Endothelial cell of umbilical vein (primary cell): ENCODE results near the gene SPAG16. TPM values are rescaled to one million over a fixed set of nuclear protein-coding genes. Genes with fewer than 3 reads are reported as not detected.

Experiments used
- BruUV-seq: library from RNA; stranded (reverse); fragments of 400-500 nt; replicated peaks from 2 replicates; lab custom pipeline; 2021; lab: Mats Ljungman, UMichigan
- CTCF ChIA-PET: fragments of 300-600, 350-600 bp; sonication (Branson Sonifier 250); formaldehyde crosslinking; loops from one replicate; lab custom pipeline; 2021; ENCODE audit warnings: antibody characterized with exemption, inconsistent platforms; lab: Charles Lee
- POLR2A ChIA-PET: fragments of 300-600, 350-600 bp; sonication (Branson Sonifier 250); formaldehyde crosslinking; loops from one replicate; lab custom pipeline; 2021; ENCODE audit warnings: antibody characterized with exemption, inconsistent platforms; lab: Charles Lee
- DNase-seq: peaks from one replicate; pipeline ENCODE4 v3.0.0-alpha.2; 2011; ENCODE audit warnings: low read depth, low spot score
- FAIRE-seq: peaks from 2 replicates; lab custom pipeline; 2011; peaks lifted over from hg19 to GRCh38; lab: Jason Lieb, UNC
- H2AFZ ChIP-seq: 2 replicates; pipeline ENCODE4 v1.6.0; 2012; ENCODE audit warnings: low read depth, low read length, control low read depth, inconsistent platforms
- H3K27ac ChIP-seq: 2 replicates; pipeline ENCODE4 v1.5.1; 2011; ENCODE audit warnings: low read depth, mild to moderate bottlenecking, control low read depth, low read length, moderate library complexity; ENCODE audit not compliant: insufficient read depth
- H3K27me3 ChIP-seq, 2 experiments: 2 replicates each; pipeline versions ENCODE4 v1.6.0 to v1.6.1; 2011; ENCODE audit warnings: low read length in 2 of 2, mixed read lengths in 1 of 2; ENCODE audit not compliant: control insufficient read depth in 2 of 2, insufficient read depth in 2 of 2
- H3K36me3 ChIP-seq, 2 experiments: 2 replicates in 1 of 2; 3 replicates in 1 of 2; pipeline ENCODE4 v1.5.1; 2011; ENCODE audit warnings: low read length in 2 of 2, mild to moderate bottlenecking in 1 of 2, moderate library complexity in 1 of 2; ENCODE audit not compliant: control insufficient read depth in 2 of 2, insufficient read depth in 2 of 2; ENCODE audit errors: extremely low read depth in 1 of 2
- H3K4me1 ChIP-seq: 3 replicates; pipeline ENCODE4 v1.5.1; 2011; ENCODE audit warnings: mild to moderate bottlenecking, low read length; ENCODE audit not compliant: control insufficient read depth, insufficient read depth; ENCODE audit errors: extremely low read depth
- H3K4me2 ChIP-seq: 2 replicates; pipeline ENCODE4 v1.6.1; 2011; ENCODE audit warnings: low read length, control low read depth, mixed read lengths; ENCODE audit not compliant: insufficient read depth
- H3K4me3 ChIP-seq, 3 experiments: fragments of 200-600 bp in 1 of 3; sonication (generic), shearing (Covaris generic) in 1 of 3; replicated peaks in 1 of 3; 2 replicates each; pipeline ENCODE4 v1.5.1; 2011 to 2016; ENCODE audit warnings: control low read depth in 3 of 3, low read length in 3 of 3, mild to moderate bottlenecking in 2 of 3, inconsistent platforms in 1 of 3, low read depth in 1 of 3, moderate library complexity in 1 of 3; ENCODE audit not compliant: insufficient read depth in 1 of 3
- H3K79me2 ChIP-seq: 2 replicates; pipeline ENCODE4 v1.6.0; 2012; ENCODE audit warnings: low read length, inconsistent platforms; ENCODE audit not compliant: control insufficient read depth, insufficient read depth
- H3K9ac ChIP-seq: replicated peaks from 2 replicates; pipeline ENCODE3; 2011; ENCODE audit warnings: low read length, control low read depth; ENCODE audit not compliant: insufficient read depth; ENCODE audit errors: extremely low read depth
- H3K9me1 ChIP-seq: replicated peaks from 3 replicates; pipeline ENCODE4 v1.6.0; 2011; ENCODE audit warnings: mild to moderate bottlenecking, low read length; ENCODE audit not compliant: control insufficient read depth, insufficient read depth; ENCODE audit errors: extremely low read depth
- H3K9me3 ChIP-seq: replicated peaks from 2 replicates; pipeline ENCODE4 v1.5.1; 2012; ENCODE audit warnings: low read length, inconsistent platforms; ENCODE audit not compliant: control insufficient read depth, insufficient read depth
- H4K20me1 ChIP-seq: replicated peaks from 2 replicates; pipeline ENCODE3; 2011; ENCODE audit warnings: mild to moderate bottlenecking, low read length; ENCODE audit not compliant: control insufficient read depth, insufficient read depth; ENCODE audit errors: extremely low read depth
- CTCF ChIP-seq, 2 donors: IDR thresholded peaks; 1 replicate in 1 of 2; 2 replicates in 1 of 2; pipeline ENCODE4 v1.5.1; 2011; ENCODE audit warnings: low read length in 2 of 2, mild to moderate bottlenecking in 2 of 2, moderate library complexity in 2 of 2, control low read depth in 1 of 2, inconsistent platforms in 1 of 2, low read depth in 1 of 2; ENCODE audit not compliant: insufficient read depth in 1 of 2; ENCODE audit errors: extremely low read depth in 1 of 2
- EZH2 ChIP-seq: IDR thresholded peaks from 2 replicates; pipeline ENCODE4 v1.6.1; 2012; ENCODE audit warnings: borderline replicate concordance, low read depth, mild to moderate bottlenecking, moderate library complexity, low read length, inconsistent platforms; ENCODE audit not compliant: severe bottlenecking
- FOS ChIP-seq: IDR thresholded peaks from 2 replicates; pipeline ENCODE4 v1.6.1; 2011; ENCODE audit warnings: mild to moderate bottlenecking, low read length, moderate library complexity, borderline replicate concordance; ENCODE audit not compliant: insufficient read depth
- GATA2 ChIP-seq: IDR thresholded peaks from 2 replicates; pipeline ENCODE4 v1.7.0; 2011; ENCODE audit warnings: low read depth, mild to moderate bottlenecking, moderate library complexity, mixed read lengths, low read length; ENCODE audit not compliant: insufficient read length, insufficient read depth
- JUN ChIP-seq: IDR thresholded peaks from 2 replicates; pipeline ENCODE4 v1.6.1; 2011; ENCODE audit warnings: borderline replicate concordance, low read depth; ENCODE audit not compliant: insufficient read length, insufficient read depth
- MAX ChIP-seq: IDR thresholded peaks from 2 replicates; pipeline ENCODE4 v1.6.1; 2011; ENCODE audit not compliant: insufficient read depth, insufficient read length
- MYC ChIP-seq: IDR thresholded peaks from one replicate; pipeline ENCODE4 v1.6.1; 2011; ENCODE audit warnings: mild to moderate bottlenecking, low read depth, low read length
- POLR2A ChIP-seq: IDR thresholded peaks from 2 replicates; pipeline ENCODE4 v1.6.1; 2012; ENCODE audit warnings: low read depth, mild to moderate bottlenecking, control low read depth, low read length
- POLR2AphosphoS5 ChIP-seq: IDR thresholded peaks from 2 replicates; pipeline ENCODE4 v1.6.1; 2012; ENCODE audit warnings: low read depth, mild to moderate bottlenecking, control low read depth, low read length, moderate library complexity; ENCODE audit not compliant: insufficient read depth
- dilution Hi-C: fragments of 300-500 bp; cut with MboI; formaldehyde crosslinking; loops from one replicate; pipeline ENCODE4 v1.15.0; 2019; ENCODE audit warnings: low sequenced_read_pairs; ENCODE audit not compliant: extremely low pct_ligation_motif_present
- intact Hi-C: fragments of 100-400 bp; cut with micrococcal nuclease; formaldehyde crosslinking; loops from one replicate; pipeline ENCODE4 v1.10.0; 2022
- polyA plus RNA-seq, 4 experiments: library from polyadenylated mRNA; depleted of rRNA in 3 of 4; stranded (reverse) in 3 of 4; unstranded in 1 of 4; fragments of >200 nt; gene quantifications; 2 replicates each; pipeline versions ENCODE4 v1.2.1 to v1.2.3, GENCODE V29; 2011 to 2012; ENCODE audit warnings: missing spikeins in 1 of 4
- total RNA-seq: library from RNA; stranded (reverse); gene quantifications from 2 replicates; pipeline ENCODE4 v1.2.3, GENCODE V29; 2021

Gene SPAG16
- total and polyA plus RNA-seq, 2 donors (not counting 3 experiments of a cell fraction or from before 2014, with no cell fraction given), result 4.0 to 7.7 TPM

GRCh38 chr2:214201892-214202291 is 917.6 kb downstream of the SPAG16 start:
- DNase-seq, result no peak
- Histone ChIP-seq H2AFZ (no peak overlapping the region), H3K9me1 (no peaks in the 10 kb centered on the region), H3K27me3 (no peaks in the 10 kb centered on the region), H3K4me1 (no peaks in the 10 kb centered on the region), H3K9me3 (no peaks in the 10 kb centered on the region), H3K79me2 (no peaks in the 10 kb centered on the region), H3K36me3 (no peaks in the 10 kb centered on the region), H3K9ac (no peak overlapping the region), H3K4me3 (no peak overlapping the region), H4K20me1 (no peaks in the 10 kb centered on the region), H3K27ac (no peak overlapping the region), H3K4me2 (no peak overlapping the region)
- no TSS peak for BruUV-seq
- FAIRE-seq, result no peak
- CTCF ChIA-PET, result no interaction called here
- dilution Hi-C loops, result no loop called here
- intact Hi-C loops, result no loop called here
- TF ChIP-seq EZH2 (no peak), POLR2A (no peak), MYC (no peak), FOS (no peak), MAX (no peak)
- POLR2A ChIA-PET, result no interaction called here

- H3K9me1 ChIP-seq, result no peaks in the 10 kb centered on the region
- no peak overlapping the region for H3K4me2 ChIP-seq
- no peaks in the 10 kb centered on the region for H3K9me3 ChIP-seq
- H3K36me3 ChIP-seq, result no peaks in the 10 kb centered on the region
- BruUV-seq, result no TSS peak
- intact Hi-C loops, result no loop called here
- CTCF ChIA-PET, result no interaction called here
- H4K20me1 ChIP-seq, result no peaks in the 10 kb centered on the region
- POLR2A ChIA-PET, result no interaction called here
- dilution Hi-C loops, result no loop called here
- no peak for TF ChIP-seq POLR2A
- TF ChIP-seq MYC, result no peak
- no peak for TF ChIP-seq FOS
- TF ChIP-seq EZH2, result no peak
- TF ChIP-seq CTCF (IDR thresholded peaks at IDR 0.05; ENCODE audit: extremely low read depth in 1 of 2, insufficient read depth in 1 of 2, low read depth in 1 of 2, low read length in 2 of 2), result no peak
- no peak for TF ChIP-seq GATA2
- TF ChIP-seq JUN, result no peak
- no peak for TF ChIP-seq MAX
- TF ChIP-seq POLR2AphosphoS5, result no peak
- no peak overlapping the region for H2AFZ ChIP-seq
- H3K4me1 ChIP-seq, result no peaks in the 10 kb centered on the region
- no peak overlapping the region for H3K27ac ChIP-seq
- H3K27me3 ChIP-seq, result no peaks in the 10 kb centered on the region
- H3K4me3 ChIP-seq, result no peak overlapping the region
- FAIRE-seq, result no peak
- DNase-seq, result no peak
- no peaks in the 10 kb centered on the region for H3K79me2 ChIP-seq
- H3K9ac ChIP-seq, result no peak overlapping the region
Observed at GRCh38 chr2:214203214-214203613, 919.0 kb downstream of the SPAG16 start.
